Fibroblast of the aortic adventitia (primary cell): ENCODE data around the gene BARX1. TPM values are rescaled to one million over a fixed set of nuclear protein-coding genes. Genes with fewer than 3 reads are reported as not detected.
A peak's percentile ranks its signal among the peaks of the same experiment; 100 is the strongest.
"Not testable (repeated sequence)": the region's sequence is repeated elsewhere in the genome, so short reads cannot be mapped to it uniquely, and the experiment has no call there.

Source experiments
- DNase-seq: peaks from one replicate; pipeline ENCODE4 v3.0.0-alpha.2; 2010; ENCODE audit warnings: low read depth
- H3K4me3 ChIP-seq: 2 replicates; pipeline ENCODE4 v1.5.1; 2011; ENCODE audit warnings: low read depth, mild to moderate bottlenecking, control low read depth, low read length, moderate library complexity
- total RNA-seq: library from RNA; depleted of rRNA; stranded (reverse); fragments of >200 nt; gene quantifications from 2 replicates; pipeline ENCODE4 v1.2.3, GENCODE V29; 2012; ENCODE audit warnings: low replicate concordance
- TF ChIP-seq, protein P1 (sequence below): IDR thresholded peaks from 2 replicates; pipeline ENCODE4 v1.5.1; 2011; ENCODE audit warnings: mild to moderate bottlenecking, low read length, control low read depth, inconsistent platforms; ENCODE audit not compliant: insufficient read depth

Gene BARX1
- total RNA-seq, 1 donor: 0.09 TPM

DNA sequence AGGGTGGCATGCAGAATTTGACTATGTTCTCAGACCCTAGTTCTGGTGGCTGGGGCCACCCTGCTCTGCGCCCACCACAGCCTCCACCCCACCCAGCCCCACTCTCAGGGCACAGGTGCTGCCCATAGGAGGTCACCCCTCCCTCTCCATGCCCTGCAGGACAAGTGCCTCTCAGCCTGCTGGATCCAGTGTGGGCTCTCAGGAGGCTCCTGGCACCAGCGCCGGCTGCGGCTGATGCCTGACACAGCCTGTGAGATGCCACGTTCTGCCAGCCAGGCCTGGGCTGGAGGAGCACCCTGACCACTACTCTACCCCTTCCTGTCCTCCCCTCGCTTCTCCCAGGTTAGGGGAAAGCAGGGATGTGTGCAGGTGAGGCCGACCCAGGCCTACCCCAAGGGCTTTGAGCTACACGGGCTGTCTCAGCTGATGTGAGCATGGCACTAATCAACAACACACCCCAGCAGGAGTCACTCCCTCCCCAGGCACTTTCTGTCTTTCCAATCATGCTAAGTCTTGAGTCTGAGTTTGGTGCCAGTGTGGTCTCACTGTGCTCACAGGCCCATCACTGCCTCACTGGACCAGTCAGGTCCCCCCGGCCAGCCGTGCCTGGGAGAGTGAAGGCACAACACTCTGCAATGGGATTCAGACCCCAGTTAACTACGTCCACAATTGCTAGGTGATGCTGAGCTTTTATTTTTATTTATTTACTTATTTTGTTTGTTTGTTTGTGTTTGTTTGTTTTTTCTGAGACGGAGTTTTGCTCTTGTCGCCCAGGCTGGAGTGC is 12.1 kb upstream of the BARX1 start:
- TF ChIP-seq, protein P1, sequence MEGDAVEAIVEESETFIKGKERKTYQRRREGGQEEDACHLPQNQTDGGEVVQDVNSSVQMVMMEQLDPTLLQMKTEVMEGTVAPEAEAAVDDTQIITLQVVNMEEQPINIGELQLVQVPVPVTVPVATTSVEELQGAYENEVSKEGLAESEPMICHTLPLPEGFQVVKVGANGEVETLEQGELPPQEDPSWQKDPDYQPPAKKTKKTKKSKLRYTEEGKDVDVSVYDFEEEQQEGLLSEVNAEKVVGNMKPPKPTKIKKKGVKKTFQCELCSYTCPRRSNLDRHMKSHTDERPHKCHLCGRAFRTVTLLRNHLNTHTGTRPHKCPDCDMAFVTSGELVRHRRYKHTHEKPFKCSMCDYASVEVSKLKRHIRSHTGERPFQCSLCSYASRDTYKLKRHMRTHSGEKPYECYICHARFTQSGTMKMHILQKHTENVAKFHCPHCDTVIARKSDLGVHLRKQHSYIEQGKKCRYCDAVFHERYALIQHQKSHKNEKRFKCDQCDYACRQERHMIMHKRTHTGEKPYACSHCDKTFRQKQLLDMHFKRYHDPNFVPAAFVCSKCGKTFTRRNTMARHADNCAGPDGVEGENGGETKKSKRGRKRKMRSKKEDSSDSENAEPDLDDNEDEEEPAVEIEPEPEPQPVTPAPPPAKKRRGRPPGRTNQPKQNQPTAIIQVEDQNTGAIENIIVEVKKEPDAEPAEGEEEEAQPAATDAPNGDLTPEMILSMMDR: no peak
- no peak for DNase-seq
- H3K4me3 ChIP-seq: no peak overlapping the region

DNA sequence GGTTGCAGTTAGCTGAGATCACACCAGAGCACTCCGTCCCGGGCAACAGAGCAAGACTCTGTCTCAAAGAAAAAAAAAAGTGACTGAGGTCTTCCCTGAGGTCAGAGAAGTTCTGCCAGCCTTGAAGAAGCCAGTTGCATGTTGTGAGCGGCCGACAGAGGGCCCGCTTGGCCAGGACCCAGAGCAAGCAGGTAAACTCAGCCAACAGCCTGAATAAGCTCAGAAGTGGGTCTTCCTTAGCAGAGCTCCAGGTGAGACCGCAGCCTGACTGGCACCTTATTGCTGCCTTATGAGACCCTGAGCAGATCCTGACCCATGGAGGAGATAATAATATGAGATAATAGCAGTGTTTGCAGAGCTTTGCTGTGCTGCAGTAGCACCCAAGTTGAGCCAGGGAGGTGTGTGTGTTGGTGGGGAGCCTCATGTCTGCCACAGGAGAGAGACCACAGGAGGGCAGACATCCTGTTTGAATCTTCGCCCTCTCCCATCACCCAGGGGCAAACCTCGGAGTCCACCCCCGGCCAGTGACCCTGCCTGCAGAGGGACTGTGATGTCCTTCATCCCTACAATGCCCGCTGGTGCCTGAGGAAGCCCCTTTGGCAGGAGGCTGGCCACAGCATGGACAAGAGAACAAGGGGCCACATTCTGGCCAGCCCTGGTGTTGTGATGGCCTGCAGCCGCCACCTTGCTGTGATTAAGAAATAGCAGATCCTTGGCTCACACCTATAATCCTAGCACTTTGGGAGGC is 10.8 kb upstream of the BARX1 start:
- no peak overlapping the region for H3K4me3 ChIP-seq
- TF ChIP-seq, protein P1: no peak
- no peak for DNase-seq

DNA sequence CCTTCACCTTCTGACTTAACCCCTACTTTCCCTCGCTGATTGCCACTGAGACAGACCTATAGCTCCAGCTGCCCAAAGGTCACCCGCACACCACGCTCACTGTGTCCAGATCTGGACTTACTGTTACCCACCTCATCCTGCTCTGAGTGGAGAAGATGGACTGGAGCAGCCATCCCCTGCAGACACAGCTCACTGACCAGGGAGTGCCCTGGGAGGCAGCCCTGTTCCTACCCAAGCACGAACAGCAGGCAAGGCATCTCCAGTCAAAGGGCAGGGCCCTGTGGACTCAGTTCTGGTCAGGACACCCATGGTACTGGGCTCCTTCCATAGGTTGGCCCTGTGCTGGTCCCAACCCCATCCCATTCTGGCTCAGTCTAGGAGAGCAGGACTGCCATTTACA is 9.5 kb upstream of the BARX1 start:
- DNase-seq: no peak
- TF ChIP-seq, protein P1: no peak
- H3K4me3 ChIP-seq: no peak overlapping the region

DNA sequence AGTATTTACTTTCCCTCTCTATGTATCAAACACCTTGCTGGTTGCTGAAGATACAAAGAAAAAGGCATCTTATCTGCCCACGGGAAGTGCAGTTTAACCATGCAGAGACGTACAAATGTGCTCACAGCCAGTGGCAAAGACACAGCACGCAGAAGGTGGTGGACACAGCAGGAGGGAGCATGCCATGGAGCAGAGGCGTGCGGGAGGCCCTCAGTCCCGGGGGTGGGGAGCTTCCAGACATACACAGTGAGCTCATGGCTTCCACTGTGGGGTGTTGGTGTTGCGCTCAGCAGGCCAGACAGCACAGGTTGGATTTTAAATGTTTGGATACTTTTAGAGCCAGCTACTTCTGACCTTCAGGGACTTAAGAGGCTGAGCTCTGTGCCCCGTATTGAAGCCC is 8.8 kb upstream of the BARX1 start:
- no peak overlapping the region for H3K4me3 ChIP-seq
- DNase-seq: no peak
- TF ChIP-seq, protein P1: no peak

DNA sequence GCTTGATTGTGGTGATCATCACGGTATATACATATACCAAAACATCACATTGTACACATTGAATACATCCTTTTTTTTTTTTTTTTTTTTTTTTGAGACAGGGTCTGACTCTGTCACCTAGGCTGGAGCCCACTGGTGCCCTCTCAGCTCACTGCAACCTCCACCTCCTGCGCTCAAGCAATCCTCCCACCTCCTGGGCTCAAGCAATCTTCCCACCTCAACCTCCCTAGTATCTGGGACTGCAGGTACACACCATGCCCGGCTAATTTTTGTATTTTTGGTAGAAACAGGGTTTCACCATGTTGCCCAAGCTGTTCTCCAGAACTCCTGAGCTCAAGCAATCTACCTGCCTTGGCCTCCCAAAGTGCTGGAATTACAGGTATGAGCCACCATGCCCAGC is 8.3 kb upstream of the BARX1 start:
- not testable (repeated sequence) for H3K4me3 ChIP-seq, DNase-seq

DNA sequence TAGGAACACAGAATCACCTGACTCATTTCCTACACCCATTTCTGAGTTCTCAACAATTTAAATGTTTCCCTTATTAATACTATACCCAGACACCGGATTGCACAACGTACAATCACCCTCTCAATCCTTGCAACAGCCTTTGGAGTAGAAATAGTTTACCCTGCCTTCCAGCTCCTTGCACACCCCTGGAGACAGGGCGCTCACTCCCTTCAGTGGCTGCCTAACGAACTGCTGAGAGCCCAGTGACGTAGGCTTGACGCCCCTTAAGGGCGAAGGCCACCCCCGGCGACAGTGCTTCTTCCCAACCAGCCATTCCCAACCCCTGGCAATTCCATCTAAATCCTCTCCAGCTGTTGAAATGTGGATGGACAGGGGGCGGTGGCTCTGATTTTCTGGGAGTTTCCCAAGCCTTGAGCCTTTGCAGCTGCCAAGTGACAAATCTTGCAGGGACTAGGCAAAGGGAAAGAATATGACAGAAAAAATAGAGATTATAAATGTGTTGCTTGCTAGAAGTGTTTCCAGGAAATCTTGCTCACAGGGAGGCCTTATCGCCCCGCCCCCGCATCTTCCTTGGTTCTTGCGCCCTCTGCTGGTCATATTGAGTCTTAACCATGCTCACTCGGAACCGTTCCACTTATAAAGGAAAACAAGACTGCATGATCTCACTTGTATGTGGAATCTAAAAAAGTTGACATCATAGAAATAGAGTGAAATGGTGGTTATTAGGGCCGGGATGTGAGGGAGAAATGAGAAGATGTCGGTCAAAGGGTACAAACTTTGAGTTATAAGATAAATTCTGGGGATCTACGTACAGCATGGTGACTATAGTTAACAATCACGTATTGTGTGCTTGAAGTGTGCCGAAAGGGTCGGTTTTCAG is 7.6 kb upstream of the BARX1 start:
- peak; percentile 92 for DNase-seq
- TF ChIP-seq, protein P1: peak; percentile 80
- H3K4me3 ChIP-seq: no peak overlapping the region
